OCI-M2 (cell line): ENCODE results near the gene SRGAP3.

Experiments used
- DNase-seq: peaks from one replicate; lab custom pipeline; 2025; ENCODE audit not compliant: unreplicated experiment; lab: John Stamatoyannopoulos, UW

SRGAP3 gene

DNA sequence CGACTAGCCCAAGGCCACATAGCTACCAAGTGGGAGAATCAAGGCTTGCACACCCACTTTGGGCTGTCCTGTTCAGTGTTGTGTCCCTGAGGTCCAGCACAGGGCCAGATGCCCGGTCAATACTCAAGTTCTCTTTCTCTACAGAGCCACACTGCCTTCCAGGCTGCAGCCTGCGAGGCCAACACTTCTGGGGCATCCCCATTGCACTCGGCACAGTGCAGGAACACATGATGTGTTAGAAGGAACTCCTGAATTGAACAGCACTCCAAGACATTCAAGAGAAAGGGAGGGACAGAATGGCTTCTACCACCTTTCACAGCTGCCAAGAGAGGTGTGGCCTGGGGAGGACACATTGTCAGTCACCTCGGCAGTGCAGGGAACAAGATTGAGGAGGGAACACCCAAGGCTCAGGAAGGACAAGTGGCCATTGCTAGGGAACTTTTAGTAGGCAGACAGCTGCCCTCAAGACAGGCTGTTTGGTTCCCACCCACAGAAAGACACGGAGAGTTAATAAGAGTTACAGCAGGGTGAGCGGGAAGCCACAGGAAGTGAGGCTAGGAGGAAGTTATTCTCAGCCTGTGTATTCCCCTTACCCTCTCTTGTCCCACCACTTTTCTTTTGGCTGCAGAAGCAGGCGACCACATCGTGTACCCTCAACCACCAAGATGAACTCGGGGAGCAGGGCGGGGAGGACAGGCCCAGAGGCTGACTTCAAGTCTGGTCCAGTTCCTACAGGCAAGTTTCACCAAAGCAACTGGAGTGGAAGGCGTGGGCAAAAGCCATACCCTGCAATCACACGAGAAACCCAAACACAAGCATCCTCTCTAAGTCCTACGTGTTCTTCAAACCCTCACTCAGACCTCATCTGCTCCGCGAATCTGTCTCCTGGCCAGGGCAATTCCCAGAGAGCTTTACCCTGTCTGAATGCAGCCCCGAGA, 69.4 kb downstream of the SRGAP3 start:
- DNase-seq, result no peak

- DNase-seq, result no peak
These were observed 70.7 kb downstream of the SRGAP3 start for GRCh38 chr3:9178697-9179096.

DNA sequence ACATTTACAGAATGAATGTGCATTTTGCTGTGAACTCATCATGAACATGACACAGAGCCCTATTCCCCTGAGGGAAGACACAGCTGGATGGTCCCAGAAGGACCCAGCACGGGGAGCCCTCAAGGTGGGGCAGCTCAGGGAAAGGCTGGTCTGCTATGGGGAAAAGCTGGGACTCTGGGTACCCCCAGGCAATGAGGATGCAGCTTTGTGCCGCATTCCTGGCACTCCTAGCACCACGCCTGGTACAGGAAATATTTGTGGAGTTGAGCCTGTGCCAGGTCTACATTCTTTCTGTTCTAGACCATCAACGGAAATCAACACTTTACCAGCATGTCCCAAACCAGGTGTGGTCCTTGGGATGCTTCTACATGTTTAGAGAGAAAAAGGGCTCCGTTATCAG, 74.0 kb downstream of the SRGAP3 start:
- DNase-seq, result no peak

- DNase-seq, result no peak
These were observed 76.0 kb downstream of the SRGAP3 start for GRCh38 chr3:9173445-9173844.

DNA sequence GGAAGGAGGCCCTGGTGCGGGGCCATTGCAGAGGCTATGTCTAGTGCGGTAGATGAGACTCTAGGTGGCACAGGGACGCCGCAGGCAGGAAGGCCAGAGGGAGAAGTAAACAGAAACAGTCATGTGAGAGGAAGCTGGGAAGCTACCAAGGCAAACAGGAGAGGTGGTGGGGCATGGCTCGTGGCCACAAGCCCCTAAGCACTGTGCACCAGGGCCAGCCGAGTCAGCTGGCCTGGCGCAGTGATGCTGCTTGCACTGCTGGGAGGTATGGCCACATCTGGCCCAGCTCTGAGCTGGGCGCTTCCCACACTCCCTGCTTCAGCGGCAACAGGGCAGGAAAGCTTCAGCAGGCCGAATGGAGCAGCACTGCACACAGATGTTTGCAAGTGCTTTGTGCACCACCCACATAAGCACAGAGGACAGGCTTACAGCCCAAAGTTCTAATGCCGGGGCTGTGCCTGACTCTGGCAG, 76.6 kb downstream of the SRGAP3 start:
- DNase-seq, result no peak

GRCh38 chr3:9170851-9171160, 78.6 kb downstream of the SRGAP3 start:
- DNase-seq, result no peak

- no peak for DNase-seq
These were observed 79.2 kb downstream of the SRGAP3 start for GRCh38 chr3:9169956-9170850.

DNA sequence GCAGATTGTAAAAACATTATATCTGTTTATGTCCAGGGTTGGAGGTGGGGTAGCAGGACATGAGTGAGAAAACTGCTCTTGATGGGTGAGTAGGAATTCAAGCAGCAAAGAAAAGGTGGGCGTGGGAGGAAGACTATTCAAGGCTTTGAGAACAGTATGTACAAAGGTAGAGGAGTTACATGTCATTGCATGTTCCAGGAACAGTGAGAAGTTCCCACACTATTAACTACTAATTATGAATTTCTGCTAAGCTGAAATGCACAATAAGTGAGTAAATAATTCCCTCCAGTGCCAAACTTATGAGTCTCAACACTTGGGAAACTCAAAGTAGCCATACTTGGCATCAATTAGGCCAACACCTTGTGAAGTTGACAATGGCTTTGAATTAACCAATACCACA, 80.1 kb downstream of the SRGAP3 start:
- DNase-seq, result no peak

GRCh38 chr3:9168241-9168741, 81.2 kb downstream of the SRGAP3 start:
- no peak for DNase-seq

- DNase-seq, result no peak
These were observed 82.2 kb downstream of the SRGAP3 start for GRCh38 chr3:9167222-9167621.

DNA sequence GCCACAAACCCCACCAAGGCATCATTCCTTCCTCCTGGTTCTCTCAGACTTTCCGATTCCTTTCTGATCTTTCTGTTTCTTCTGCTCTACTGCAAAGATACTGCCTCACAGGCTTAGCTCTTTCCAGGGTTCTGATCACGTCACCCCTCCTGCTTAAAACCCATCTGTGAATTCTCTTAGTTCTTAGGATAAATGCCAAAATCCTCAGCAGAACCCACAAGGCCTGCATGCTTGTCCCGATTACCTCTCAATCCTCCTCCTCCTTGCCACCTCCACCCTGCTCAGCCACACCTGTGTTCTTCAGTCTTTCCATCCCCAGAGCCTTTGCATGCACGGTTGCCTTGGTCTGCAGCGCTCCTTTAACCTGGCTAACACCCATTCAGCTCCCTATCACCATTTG, 84.0 kb downstream of the SRGAP3 start:
- no peak for DNase-seq

- no peak for DNase-seq
These were observed 86.2 kb downstream of the SRGAP3 start for GRCh38 chr3:9163289-9163688.

DNA sequence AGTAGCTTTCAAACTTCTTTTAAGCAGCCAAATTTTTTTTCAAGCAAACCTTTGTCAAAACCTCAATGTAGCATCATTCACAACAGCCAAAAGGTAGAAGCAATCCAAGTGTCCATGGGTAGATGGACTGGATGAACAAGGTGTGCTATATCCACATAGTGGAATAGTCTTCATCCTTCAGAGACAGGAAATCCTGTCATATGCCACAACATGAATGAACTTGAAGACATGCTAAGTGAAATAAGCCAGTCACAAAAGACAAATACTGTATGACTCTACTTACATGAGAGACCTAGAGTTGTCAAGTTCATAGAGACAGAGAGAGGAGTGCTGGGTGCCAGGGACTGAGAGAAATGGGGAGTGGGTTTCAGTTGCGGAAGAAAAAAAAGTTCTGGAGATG, 87.6 kb downstream of the SRGAP3 start:
- DNase-seq, result no peak

DNA sequence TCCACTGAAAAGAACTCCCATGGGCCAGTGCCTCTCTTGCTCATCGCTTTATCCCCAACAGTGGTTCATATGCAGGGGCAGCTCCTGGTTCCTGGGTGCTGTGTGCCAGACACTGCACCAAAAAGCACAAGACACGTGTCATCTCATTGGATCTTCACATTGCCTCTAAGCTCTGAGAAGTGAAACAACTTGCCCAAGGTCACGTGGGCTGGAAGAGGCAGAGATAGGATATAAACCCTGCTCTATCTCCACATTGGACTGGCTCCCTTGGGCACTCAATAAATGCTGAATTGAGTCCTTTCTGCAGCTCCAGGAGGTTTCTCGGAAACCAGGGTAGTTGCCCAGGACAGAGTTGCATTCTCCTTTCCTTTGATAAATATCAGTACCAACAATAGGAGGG, 88.1 kb downstream of the SRGAP3 start:
- no peak for DNase-seq

- no peak for DNase-seq
These were observed 90.4 kb downstream of the SRGAP3 start for GRCh38 chr3:9158865-9159630.

GRCh38 chr3:9157651-9158362, 91.6 kb downstream of the SRGAP3 start:
- no peak for DNase-seq

DNA sequence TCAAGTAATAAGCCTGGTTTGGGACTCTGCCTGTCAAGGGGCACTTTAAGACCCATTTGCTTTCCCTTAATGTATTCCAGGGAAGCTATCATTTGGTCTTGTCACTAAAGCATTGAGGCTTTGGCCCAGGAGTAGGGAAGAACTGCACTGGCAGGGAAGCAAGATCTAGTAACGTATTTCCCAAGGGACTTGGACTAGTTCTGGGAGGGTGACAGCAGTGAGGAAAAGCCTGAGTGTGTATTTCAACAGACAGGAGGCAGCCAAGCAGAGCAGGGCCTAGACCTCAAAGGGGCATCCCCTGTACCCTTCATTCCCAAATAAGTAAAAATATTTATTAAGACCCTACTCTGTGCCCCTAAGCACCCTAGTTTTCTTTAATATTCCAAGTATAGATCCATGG, 92.8 kb downstream of the SRGAP3 start:
- DNase-seq, result no peak

- DNase-seq, result no peak
These were observed 94.4 kb downstream of the SRGAP3 start for GRCh38 chr3:9155028-9155427.

- no peak for DNase-seq
These were observed 95.4 kb downstream of the SRGAP3 start for GRCh38 chr3:9153904-9154619.

DNA sequence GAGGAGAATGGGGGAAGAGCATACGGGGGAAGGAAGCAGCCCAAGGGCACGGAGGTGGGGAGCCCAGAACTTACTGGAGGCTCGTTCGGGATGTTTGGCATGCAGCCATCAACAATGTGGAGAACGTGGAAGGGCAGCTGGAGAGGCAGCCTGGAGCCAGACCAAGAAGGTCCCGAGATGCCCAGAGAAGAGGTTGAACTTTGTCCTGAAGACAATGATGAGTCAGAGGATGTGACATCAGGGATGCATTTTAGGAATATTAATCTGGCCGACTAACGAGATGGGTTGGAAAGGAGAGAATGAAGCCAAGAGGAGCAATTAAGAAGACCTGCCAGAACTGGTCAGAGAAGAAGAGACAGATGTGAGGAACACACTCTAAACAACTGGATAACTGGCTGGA, 98.2 kb downstream of the SRGAP3 start:
- no peak for DNase-seq
